Measurements from ENCODE around the gene PNLIPRP1.

PNLIPRP1 gene

GRCh38 chr10:116590590-116591444 lies at the start of gene PNLIPRP1:
Gene PNLIPRP1, plus strand, starts transcription at chr10:116590959. Its CDS starts 171 bp downstream, at chr10:116591130.
- no peak for DNase-seq

- no peak for DNase-seq
These were observed 48.6 kb upstream of the PNLIPRP1 start for GRCh38 chr10:116542007-116542677.

GRCh38 chr10:116545122-116545521 lies 45.6 kb upstream of the PNLIPRP1 start:
- DNase-seq: no peak

- DNase-seq: no peak
These were observed 45.0 kb upstream of the PNLIPRP1 start, which contains the start of gene PNLIP for GRCh38 chr10:116545756-116546155. Gene PNLIP, plus strand, starts transcription at chr10:116545931. Its CDS starts 162 bp downstream, at chr10:116546093.

GRCh38 chr10:116548301-116548700 lies 42.5 kb upstream of the PNLIPRP1 start:
- no peak for DNase-seq

GRCh38 chr10:116553378-116553980 lies 37.3 kb upstream of the PNLIPRP1 start:
- no peak for DNase-seq

- no peak for DNase-seq
These were observed 36.1 kb upstream of the PNLIPRP1 start for GRCh38 chr10:116554628-116555027.

GRCh38 chr10:116555880-116556279 lies 34.9 kb upstream of the PNLIPRP1 start:
- no peak for DNase-seq

- DNase-seq: no peak
These were observed 33.4 kb upstream of the PNLIPRP1 start for GRCh38 chr10:116557305-116557880.

GRCh38 chr10:116565534-116565933 lies 25.2 kb upstream of the PNLIPRP1 start:
- DNase-seq: no peak

- DNase-seq: no peak
These were observed 23.8 kb upstream of the PNLIPRP1 start for GRCh38 chr10:116566932-116567331.

GRCh38 chr10:116567335-116567734 lies 23.4 kb upstream of the PNLIPRP1 start:
- no peak for DNase-seq

- DNase-seq: no peak
These were observed 16.0 kb upstream of the PNLIPRP1 start for GRCh38 chr10:116574797-116575196.

- no peak for DNase-seq
These were observed 2.7 kb upstream of the PNLIPRP1 start for GRCh38 chr10:116587878-116588591.

- DNase-seq: no peak
These were observed 1.8 kb upstream of the PNLIPRP1 start for GRCh38 chr10:116588995-116589394.

- DNase-seq: no peak
These were observed 833 bp upstream of the PNLIPRP1 start for GRCh38 chr10:116589926-116590325.

- no peak for DNase-seq
These were observed 2.5 kb downstream of the PNLIPRP1 start for GRCh38 chr10:116593139-116593740.

GRCh38 chr10:116594525-116595035 lies 3.8 kb downstream of the PNLIPRP1 start:
- DNase-seq: no peak

GRCh38 chr10:116596062-116596461 lies 5.3 kb downstream of the PNLIPRP1 start:
- no peak for DNase-seq

GRCh38 chr10:116597543-116597942 lies 6.8 kb downstream of the PNLIPRP1 start:
- DNase-seq: no peak

- DNase-seq: no peak
These were observed 7.6 kb downstream of the PNLIPRP1 start for GRCh38 chr10:116598329-116598728.

GRCh38 chr10:116599991-116600390 lies 9.2 kb downstream of the PNLIPRP1 start:
- no peak for DNase-seq
